K562 (cell line): Measurements from ENCODE around the gene FYB2. TPM values are rescaled to one million over a fixed set of nuclear protein-coding genes. Genes with fewer than 3 reads are reported as not detected.

ENCODE experiments used
- ATAC-seq: fragments of 200-7000 bp; cut with Tn5 transposase; 3 replicates; pipeline ENCODE4 v1.9.1; 2020; ENCODE audit warnings: moderate library complexity
- BruUV-seq: library from RNA; stranded (reverse); fragments of 400-500 nt; replicated peaks from 2 replicates; lab custom pipeline; 2021; lab: Mats Ljungman, UMichigan
- CTCF ChIA-PET: fragments of 300-600 bp; formaldehyde crosslinking; extraction: SDS; loops from one replicate; lab custom pipeline; 2021; ENCODE audit warnings: low intra/inter-chr PET ratio; lab: Yijun Ruan, JAX
- POLR2A ChIA-PET: fragments of 300-600, 350-650 bp; sonication (Branson Sonifier 250); formaldehyde crosslinking; extraction: SDS; loops from one replicate; lab custom pipeline; 2021; ENCODE audit warnings: antibody characterized with exemption, inconsistent platforms; lab: Yijun Ruan, JAX
- DNase-seq, 4 experiments: peaks; one replicate each; pipeline versions ENCODE4 v3.0.0 to v3.0.0-alpha.2; 2011 to 2018; ENCODE audit warnings: low spot score in 3 of 4, mixed read lengths in 3 of 4; ENCODE audit errors: extremely low read depth in 1 of 4
- FAIRE-seq: peaks from 2 replicates; lab custom pipeline; 2011; peaks lifted over from hg19 to GRCh38; lab: Jason Lieb, UNC
- H2AFZ ChIP-seq: 2 replicates; pipeline ENCODE4 v1.6.0; 2011; ENCODE audit warnings: low read depth, low read length, control low read depth, inconsistent platforms
- H3K27ac ChIP-seq: fragments of 200-600 bp; 3 replicates; pipeline ENCODE4 v1.8.0; 2011; ENCODE audit warnings: low read depth, mild to moderate bottlenecking, control low read depth, inconsistent platforms, low read length, moderate library complexity, mixed read lengths; ENCODE audit errors: extremely low read depth
- H3K27me3 ChIP-seq, 2 experiments: fragments of 300-600 bp in 1 of 2; 2 replicates in 1 of 2; 3 replicates in 1 of 2; pipeline versions ENCODE4 v1.6.0 to v1.8.0; 2011; ENCODE audit warnings: inconsistent platforms in 2 of 2, low read length in 2 of 2, mild to moderate bottlenecking in 1 of 2, mixed read lengths in 1 of 2, moderate library complexity in 1 of 2; ENCODE audit not compliant: control insufficient read depth in 2 of 2, insufficient read depth in 2 of 2
- H3K36me3 ChIP-seq: fragments of 300-600 bp; 3 replicates; pipeline ENCODE4 v1.8.0; 2011; ENCODE audit warnings: mild to moderate bottlenecking, low read length, inconsistent platforms; ENCODE audit not compliant: control insufficient read depth, insufficient read depth
- H3K4me1 ChIP-seq, 2 experiments: fragments of 200-600 bp in 1 of 2; replicated peaks in 1 of 2; 2 replicates in 1 of 2; 3 replicates in 1 of 2; pipeline versions ENCODE4 v1.5.1 to v1.8.0; 2011; ENCODE audit warnings: inconsistent platforms in 2 of 2, low read length in 2 of 2, mild to moderate bottlenecking in 1 of 2, mixed read lengths in 1 of 2, moderate library complexity in 1 of 2; ENCODE audit not compliant: control insufficient read depth in 2 of 2, insufficient read depth in 2 of 2
- H3K4me2 ChIP-seq: 2 replicates; pipeline ENCODE4 v1.6.1; 2011; ENCODE audit warnings: low read length, control low read depth, inconsistent platforms, mixed read lengths; ENCODE audit not compliant: insufficient read depth
- H3K4me3 ChIP-seq: fragments of 200-600 bp; sonication (generic), shearing (Covaris generic); 2 replicates; pipeline ENCODE4 v1.5.1; 2016; ENCODE audit warnings: control low read depth, inconsistent platforms
- H3K79me2 ChIP-seq: fragments of 200-600 bp; 3 replicates; pipeline ENCODE4 v1.8.0; 2011; ENCODE audit warnings: low read length, inconsistent platforms; ENCODE audit not compliant: control insufficient read depth, insufficient read depth
- H3K9ac ChIP-seq, 2 experiments: 2 replicates each; pipeline versions ENCODE4 v1.6.0 to v1.6.1; 2011; ENCODE audit warnings: low read depth in 2 of 2, low read length in 2 of 2, control low read depth in 1 of 2, inconsistent platforms in 1 of 2, mild to moderate bottlenecking in 1 of 2, mixed read lengths in 1 of 2; ENCODE audit not compliant: insufficient read depth in 1 of 2
- H3K9me1 ChIP-seq: one replicate; pipeline ENCODE4 v1.6.0; 2011; ENCODE audit warnings: inconsistent platforms, mild to moderate bottlenecking, low read length, moderate library complexity; ENCODE audit not compliant: control insufficient read depth, insufficient read depth
- H3K9me3 ChIP-seq: replicated peaks from 2 replicates; pipeline ENCODE4 v1.5.1; 2011; ENCODE audit warnings: low read depth, low read length, inconsistent platforms; ENCODE audit not compliant: control insufficient read depth, insufficient read depth
- H4K20me1 ChIP-seq: replicated peaks from 2 replicates; pipeline ENCODE4 v1.6.1; 2011; ENCODE audit warnings: low read length, inconsistent platforms, mixed read lengths; ENCODE audit not compliant: control insufficient read depth, insufficient read depth
- DEAF1 ChIP-seq: fragments of 450-650 bp; formaldehyde crosslinking; IDR thresholded peaks from 2 replicates; pipeline ENCODE4 v1.4.0; 2020; ENCODE audit warnings: mild to moderate bottlenecking, moderate library complexity
- PRPF4 ChIP-seq: fragments of 200-400 bp; formaldehyde crosslinking; IDR thresholded peaks from one replicate; pipeline ENCODE4 v1.6.1; 2017; ENCODE audit warnings: low read length, low read depth, mild to moderate bottlenecking; ENCODE audit not compliant: insufficient read depth, poor library complexity, severe bottlenecking
- RBFOX2 ChIP-seq: fragments of 200-400 bp; formaldehyde crosslinking; IDR thresholded peaks from 2 replicates; pipeline ENCODE4 v1.6.1; 2017; ENCODE audit warnings: low read depth, mild to moderate bottlenecking, low read length, moderate library complexity
- TAF7 ChIP-seq: fragments of 450-650 bp; IDR thresholded peaks from 2 replicates; pipeline ENCODE4 v1.6.1; 2016; ENCODE audit warnings: missing genetic modification characterization, missing compliant biosample characterization
- WGBS: fragments of 100-300 bp; shearing (Covaris generic); methylation state at CpG from one replicate; pipeline ENCODE4 v1.1.6; 2016; ENCODE audit warnings: low coverage, mixed read lengths; ENCODE audit not compliant: insufficient coverage; ENCODE audit errors: missing lambda C conversion rate; 5-methylcytosine and 5-hydroxymethylcytosine counted together
- in situ Hi-C: fragments of 300-500 bp; cut with MboI; formaldehyde crosslinking; loops from 4 replicates; pipeline ENCODE4 v1.15.0; 2018; ENCODE audit warnings: inconsistent platforms, mixed read lengths
- intact Hi-C: fragments of 100-400 bp; cut with micrococcal nuclease; formaldehyde crosslinking; loops from 2 replicates; pipeline ENCODE4 v1.14.2; 2022
- polyA plus RNA-seq, 8 experiments: library from polyadenylated mRNA; depleted of rRNA in 4 of 8; stranded (reverse) in 5 of 8; unstranded in 3 of 8; fragments of >200 nt; fragmentation: Nextera tagmentation in 2 of 8; fragmentation: Illumina TruSeq in 1 of 8; extraction: Ambion mirVana in 2 of 8; extraction: Trizol in 1 of 8; gene quantifications; 2 replicates each; pipeline versions ENCODE4 v1.2.1 to v1.2.3, GENCODE V29; 2011 to 2014; ENCODE audit warnings: inconsistent platforms in 1 of 8, missing spikeins in 1 of 8
- total RNA-seq, 7 experiments: library from RNA; depleted of rRNA in 6 of 7; stranded (reverse); fragments of >200 nt in 6 of 7; fragmentation: Illumina TruSeq in 2 of 7; extraction: Trizol in 2 of 7; gene quantifications; 2 replicates each; pipeline versions ENCODE4 v1.2.1 to v1.2.3, GENCODE V29; 2011 to 2021; ENCODE audit warnings: low replicate concordance in 1 of 7

The FYB2 gene
- total and polyA plus RNA-seq, 9 of the 15 experiments (the other 6 are each of a cell fraction or from before 2014, with no cell fraction given): not detected

GRCh38 chr1:56854521-56855099 lies 35.4 kb upstream of the FYB2 start, which contains the start of gene C8A:
Gene C8A, plus strand, starts transcription at chr1:56854797. Its CDS starts 105 bp downstream, at chr1:56854902.
- 3% methylated on average over 3 of the region's 3 CpGs for WGBS
- CTCF ChIA-PET: no interaction called here

More at GRCh38 chr1:56854521-56855099, 35.4 kb upstream of the FYB2 start, which contains the start of gene C8A:
- intact Hi-C loops (no loop called here), in situ Hi-C loops (no loop called here)
- Histone ChIP-seq H3K9me1 (no peaks in the 10 kb centered on the region), H3K9me3 (no peaks in the 10 kb centered on the region), H3K27me3 (no peaks in the 10 kb centered on the region), H3K27ac (no peak within 1 kb of the TSS), H3K4me1 (no peaks in the 10 kb centered on the region), H3K9ac (no peak within 1 kb of the TSS), H3K36me3 (no peaks in the 10 kb centered on the region), H2AFZ (no peak within 1 kb of the TSS), H4K20me1 (no peaks in the 10 kb centered on the region), H3K79me2 (no peaks in the 10 kb centered on the region), H3K4me2 (no peak within 1 kb of the TSS), H3K4me3 (no peak within 1 kb of the TSS)
- DNase-seq (no peak), ATAC-seq (no peak), FAIRE-seq (no peak)
- no peak for TF ChIP-seq TAF7 (tag)
- TF ChIP-seq RBFOX2: no peak
- TF ChIP-seq PRPF4: no peak
- TF ChIP-seq DEAF1: no peak
- BruUV-seq: no TSS peak
- POLR2A ChIA-PET: no interaction called here
